Heart right ventricle (tissue), 16 donors: Measurements from ENCODE around the gene SERF2. TPM values are rescaled to one million over a fixed set of nuclear protein-coding genes. Genes with fewer than 3 reads are reported as not detected.

Experiments used
- ATAC-seq, 8 donors: fragments of 200-7000 bp; cut with Tn5 transposase; one replicate each; pipeline ENCODE4 v1.9.1; 2020; ENCODE audit warnings: mild to moderate bottlenecking in 8 of 8, moderate library complexity in 8 of 8, moderate number of reproducible peaks in 1 of 8
- DNase-seq, 2 donors: peaks; one replicate each; pipeline ENCODE4 v3.0.0-alpha.2; 2020
- H3K27ac ChIP-seq, 10 donors: fragments of 200-600 bp; sonication (generic) in 2 of 10; one replicate each; pipeline versions ENCODE4 v1.5.0 to v1.8.0; 2020 to 2022; ENCODE audit warnings: mild to moderate bottlenecking in 3 of 10
- H3K27me3 ChIP-seq, 7 donors: fragments of 200-600 bp; one replicate each; pipeline ENCODE4 v1.8.0; 2021 to 2022; ENCODE audit warnings: mild to moderate bottlenecking in 2 of 7
- H3K36me3 ChIP-seq, 9 donors: fragments of 200-600 bp; sonication (generic) in 1 of 9; one replicate each; pipeline versions ENCODE4 v1.5.0 to v1.8.0; 2020 to 2022; ENCODE audit warnings: mild to moderate bottlenecking in 2 of 9
- H3K4me1 ChIP-seq, 9 donors: fragments of 200-600 bp; sonication (generic) in 1 of 9; one replicate each; pipeline versions ENCODE4 v1.5.0 to v1.8.0; 2020 to 2022; ENCODE audit warnings: mild to moderate bottlenecking in 4 of 9
- H3K4me3 ChIP-seq, 10 donors: fragments of 200-600 bp; sonication (generic) in 2 of 10; one replicate each; pipeline versions ENCODE4 v1.5.0 to v1.8.0; 2020 to 2022; ENCODE audit warnings: mild to moderate bottlenecking in 7 of 10, moderate library complexity in 2 of 10
- H3K9me3 ChIP-seq, 11 donors: fragments of 200-600 bp in 10 of 11; sonication (generic) in 2 of 11; one replicate each; pipeline versions ENCODE4 v1.5.0 to v1.8.0; 2013 to 2022; ENCODE audit warnings: mild to moderate bottlenecking in 2 of 11, control low read depth in 1 of 11, moderate library complexity in 1 of 11
- CTCF ChIP-seq, 9 donors: fragments of 200-600 bp; sonication (generic) in 2 of 9; IDR thresholded peaks; one replicate each; pipeline versions ENCODE4 v1.5.0 to v1.8.0; 2021 to 2022; ENCODE audit warnings: antibody characterized with exemption in 9 of 9, mild to moderate bottlenecking in 5 of 9, moderate library complexity in 1 of 9
- WGBS, 2 donors: extraction: QIAGEN DNeasy Blood & Tissue Kit; methylation state at CpG; one replicate each; pipeline ENCODE4 v1.1.7; 2013; ENCODE audit warnings: inconsistent platforms in 1 of 2; 5-methylcytosine and 5-hydroxymethylcytosine counted together
- intact Hi-C, 10 donors: fragments of 100-400 bp; cut with DNase I; formaldehyde crosslinking; loops; one replicate each; pipeline versions ENCODE4 v1.11.1 to v1.14.2; 2022
- polyA plus RNA-seq, 2 donors: library from polyadenylated mRNA; stranded (reverse); fragments of 200-250 nt; gene quantifications; one replicate each; pipeline ENCODE4 v1.2.3, GENCODE V29; 2013
- total RNA-seq, 10 donors: library from RNA; stranded (reverse); fragmentation: NEBNext Ultra II Directional in 3 of 10; extraction: Animal tissue kit (Norgen Biotek cat#: 25700) in 3 of 10; gene quantifications; one replicate each; pipeline versions ENCODE4 v1.2.1 to v1.2.4, GENCODE V29; 2021 to 2023
- donor health status: Arrhythmogenic right ventricular cardiomyopathy.
- donor health status: ischemic (EF 13 %, LVEDD 7.1; RV severe dilation, severe dysfunction).
- donor health status: healthy with polysubstance abuse.
- donor health status: DM: no; HTN: yes; CAD: no.
- donor health status: DM: no; HTN: no; CAD: no.
- donor health status: ischemic (EF 25% LVEDD 6.9; RV normal size, moderate dysfunction).
- donor health status: ischemic (EF 25% LVEDD 5.7; RV mildly dilated, moderate dysfunction).
- donor health status: healthy.
- donor health status: DM: yes; HTN: yes; CAD: no.
- donor health status: Ischemic cardiomyopathy.
- donor health status: ischemic (EF 35%, LVEDD 5.7; RV mildly dilated, moderate dysfunction).
- donor health status: nonischemic (EF 11% LVEDD 7.7; RV severe dilation, severe dysfunction).
- donor health status: DM: yes; HTN: yes; CAD: no.
- donor health status: PGD.
- donor health status: ischemic (EF 29% LVEDD 5.4; RV normal size, mild dysfunction).
- donor health status: nonischemic (EF 23%, LVEDD 6.1; RV moderate dilation, normal function).

The SERF2 gene
- total and polyA plus RNA-seq, 12 donors, result 626 to 4,286 (median 744) TPM

DNA sequence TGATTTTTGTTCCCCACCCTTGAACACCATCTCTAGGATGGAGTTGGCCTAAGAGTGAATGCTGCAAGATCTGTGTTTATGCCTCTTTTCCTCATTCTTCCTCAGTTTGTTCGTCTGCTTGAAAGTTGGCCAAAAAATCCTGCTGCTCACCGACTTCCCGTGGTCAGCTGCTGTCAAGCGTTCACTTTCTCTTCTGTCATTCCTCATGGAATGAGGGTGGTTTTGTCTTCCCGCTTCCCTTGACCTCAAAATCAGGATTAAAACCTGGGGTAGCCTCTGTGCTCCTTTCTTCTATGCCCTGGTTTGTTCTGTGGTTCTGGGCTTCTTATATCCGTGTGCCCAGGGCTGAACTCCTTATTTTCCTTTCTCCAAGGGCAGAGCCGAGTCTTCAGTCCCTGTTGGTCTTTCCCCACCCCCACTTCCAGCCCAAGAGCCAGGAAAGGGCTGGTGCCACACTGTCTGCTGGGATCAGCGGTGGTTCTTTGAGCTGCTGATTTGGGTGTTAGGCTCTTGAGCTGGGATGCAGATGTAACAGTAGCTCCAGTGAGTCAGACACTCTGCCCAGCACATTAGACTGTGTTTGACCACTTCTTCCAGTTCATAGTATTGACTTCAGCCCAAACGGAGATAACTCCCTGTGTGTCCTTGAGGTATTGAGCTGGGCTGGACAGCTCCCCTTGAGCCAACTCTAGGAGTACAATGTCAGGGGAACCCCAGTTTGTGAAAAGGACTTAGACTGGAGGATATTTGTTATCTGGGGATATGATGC lies 2.3 kb downstream of the SERF2 start:
- WGBS, 2 donors, result 65 to 66% methylated on average over 9 of the region's 9 CpGs
- Histone ChIP-seq H3K36me3 (peaks cover 0 to 62% (median 19%) of the 10 kb centered on the region in 9 donors), H3K9me3 (no peaks in the 10 kb centered on the region), H3K4me1 (peaks cover 20 to 69% (median 49%) of the 10 kb centered on the region in 9 donors), H3K27me3 (no peaks in the 10 kb centered on the region), H3K27ac (peak overlapping the region in 8 of 10 donors; percentile 14 to 100 (median 98)), H3K4me3 (peak overlapping the region in 7 of 10 donors; percentile 0 to 100 (median 89))
- TF ChIP-seq CTCF (IDR thresholded peaks at IDR 0.05), result no peak
- intact Hi-C loops, result loop anchor here in 1 of 10 donors (5.0 kb wide), 1 partner anchor 302 kb away; the partner anchor contains the start of gene TP53BP1
- ATAC-seq, result no peak
- no peak for DNase-seq

- intact Hi-C loops, result no loop called here
- H3K4me1 ChIP-seq, result peaks cover 20 to 76% (median 56%) of the 10 kb centered on the region in 9 donors
Measured at GRCh38 chr15:43795197-43795596, 3.1 kb downstream of the SERF2 start.

GRCh38 chr15:43795997-43796396 lies 3.9 kb downstream of the SERF2 start:
- Histone ChIP-seq H3K27me3 (no peaks in the 10 kb centered on the region), H3K36me3 (peaks cover 0 to 68% (median 19%) of the 10 kb centered on the region in 9 donors), H3K4me1 (peaks cover 20 to 80% (median 57%) of the 10 kb centered on the region in 9 donors), H3K27ac (peak overlapping the region in 2 of 10 donors; percentile 14 to 34), H3K4me3 (no peak overlapping the region), H3K9me3 (no peaks in the 10 kb centered on the region)
- intact Hi-C loops, result no loop called here
- ATAC-seq, result no peak
- no peak for TF ChIP-seq CTCF (IDR thresholded peaks at IDR 0.05)
- no peak for DNase-seq

More at GRCh38 chr15:43795197-43795596, 3.1 kb downstream of the SERF2 start:
- Histone ChIP-seq H3K9me3 (no peaks in the 10 kb centered on the region), H3K27ac (peak overlapping the region in 5 of 10 donors; percentile 14 to 100 (median 99)), H3K27me3 (no peaks in the 10 kb centered on the region), H3K36me3 (peaks cover 0 to 68% (median 19%) of the 10 kb centered on the region in 9 donors), H3K4me3 (peak overlapping the region in 1 of 10 donors; percentile 87)
- ATAC-seq (no peak), DNase-seq (no peak)
- no peak for TF ChIP-seq CTCF (IDR thresholded peaks at IDR 0.05)
- WGBS, 2 donors, result 91 to 92% methylated on average over 2 of the region's 2 CpGs

DNA sequence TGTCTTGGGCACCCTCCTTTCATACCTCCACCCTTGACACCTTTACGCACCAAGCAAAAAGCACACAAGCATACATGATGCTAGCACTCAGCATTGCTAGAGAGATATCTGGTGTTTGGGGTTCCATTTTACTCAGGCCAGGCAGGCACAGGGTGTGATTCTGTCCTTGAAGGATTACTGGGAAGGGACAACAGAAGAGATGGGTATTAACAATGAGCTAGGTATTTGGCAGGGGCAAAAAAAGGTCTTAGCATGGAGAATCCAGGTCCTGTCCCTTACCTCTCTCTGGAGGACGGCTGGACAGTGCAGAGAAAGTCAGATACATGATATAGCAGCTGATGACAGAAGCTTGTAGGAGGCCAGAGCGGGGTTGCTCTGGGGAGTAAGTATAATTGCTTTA lies 4.4 kb downstream of the SERF2 start:
- H3K36me3 ChIP-seq, result peaks cover 0 to 68% (median 19%) of the 10 kb centered on the region in 9 donors
- ATAC-seq, result no peak
- intact Hi-C loops, result no loop called here
- DNase-seq, result no peak
- H3K4me3 ChIP-seq, result no peak overlapping the region
- no peaks in the 10 kb centered on the region for H3K27me3 ChIP-seq
- no peak for TF ChIP-seq CTCF (IDR thresholded peaks at IDR 0.05)
- H3K9me3 ChIP-seq, result no peaks in the 10 kb centered on the region
- 76 to 83% methylated on average over 3 of the region's 3 CpGs for WGBS, 2 donors
- peak overlapping the region in 1 of 10 donors; percentile 34 for H3K27ac ChIP-seq
- H3K4me1 ChIP-seq, result peaks cover 20 to 82% (median 60%) of the 10 kb centered on the region in 9 donors
